Ovary (tissue), 9 donors: Measurements from ENCODE around the gene RASSF8. TPM values are rescaled to one million over a fixed set of nuclear protein-coding genes. Genes with fewer than 3 reads are reported as not detected.

Experiments
- DNase-seq, 5 donors: peaks; one replicate each; pipeline ENCODE4 v3.0.0-alpha.2; 2019 to 2020
- H3K27ac ChIP-seq, 2 donors: fragments of 200-600 bp; one replicate each; pipeline versions ENCODE4 v1.5.1 to v1.8.0; 2019 to 2022
- H3K27me3 ChIP-seq: fragments of 200-600 bp; one replicate; pipeline ENCODE4 v1.8.0; 2022
- H3K36me3 ChIP-seq: fragments of 200-600 bp; sonication (generic); one replicate; pipeline ENCODE4 v1.5.1; 2019
- H3K4me1 ChIP-seq: one replicate; pipeline ENCODE4 v1.8.1; 2013; ENCODE audit warnings: mild to moderate bottlenecking, moderate library complexity; ENCODE audit not compliant: insufficient read depth
- H3K4me3 ChIP-seq: fragments of 200-600 bp; sonication (generic); one replicate; pipeline ENCODE4 v1.5.1; 2017
- H3K9me3 ChIP-seq, 2 donors: fragments of 200-600 bp in 1 of 2; sonication (generic) in 1 of 2; one replicate each; pipeline versions ENCODE4 v1.5.1 to v1.8.1; 2013 to 2019; ENCODE audit warnings: mild to moderate bottlenecking in 1 of 2, moderate library complexity in 1 of 2
- CTCF ChIP-seq, 3 donors: fragments of 450-650 bp in 2 of 3; fragments of 200-600 bp in 1 of 3; IDR thresholded peaks; one replicate each; pipeline versions ENCODE4 v1.5.1 to v1.8.0; 2016 to 2022; ENCODE audit warnings: antibody characterized with exemption in 3 of 3, mild to moderate bottlenecking in 1 of 3
- EP300 ChIP-seq: sonication (generic); formaldehyde crosslinking; IDR thresholded peaks from one replicate; pipeline ENCODE4 v1.6.1; 2017; ENCODE audit warnings: antibody characterized with exemption
- POLR2A ChIP-seq: fragments of 450-650 bp; IDR thresholded peaks from one replicate; pipeline ENCODE4 v1.6.1; 2017; ENCODE audit warnings: antibody characterized with exemption, mild to moderate bottlenecking, moderate library complexity
- WGBS, 3 donors: extraction: QIAGEN DNeasy Blood & Tissue Kit in 1 of 3; methylation state at CpG; one replicate each; pipeline versions ENCODE4 v1.1.5 to v1.1.7; 2013 to 2017; 5-methylcytosine and 5-hydroxymethylcytosine counted together
- intact Hi-C, 4 donors: fragments of 100-400 bp; cut with DNase I; formaldehyde crosslinking; loops; one replicate each; pipeline versions ENCODE4 v1.11.0 to v1.15.1; 2022 to 2023
- polyA plus RNA-seq, 2 donors: library from polyadenylated mRNA; stranded (reverse); fragments of 200-250 nt in 1 of 2; fragments of 350-450 nt in 1 of 2; fragmentation: Illumina TruSeq in 1 of 2; extraction: RNeasy Lipid Tissue Mini Kit (QIAGEN cat#74804) in 1 of 2; gene quantifications; one replicate each; pipeline ENCODE4 v1.2.3, GENCODE V29; 2013 to 2014
- total RNA-seq, 7 donors: library from RNA; depleted of rRNA in 2 of 7; stranded (reverse); fragments of >200 nt in 2 of 7; fragmentation: NEBNext Ultra II Directional in 3 of 7; extraction: Animal tissue kit (Norgen Biotek cat#: 25700) in 3 of 7; gene quantifications; one replicate each; pipeline versions ENCODE4 v1.1.0 to v1.2.4, GENCODE V29; 2016 to 2023
- donor health status: DM: no; HTN: no; CAD: no; lungs with moderate emphysema.
- donor health status: DM: no; HTN: no; CAD: no.
- donor health status: Bipolar disorder and iron deficiency.
- donor health status: DM: yes; HTN: yes; CAD: no.
- donor health status: DM: no; HTN: no; CAD: no.
- donor health status: DM: yes; HTN: yes; CAD: no.

The RASSF8 gene
- total and polyA plus RNA-seq, 9 donors = 16.5 to 134 (median 82.5) TPM

- TF ChIP-seq POLR2A (no peak), EP300 (no peak), CTCF (IDR thresholded peaks at IDR 0.05) (no peak)
These were observed 7.2 kb downstream of the RASSF8 start for GRCh38 chr12:25965682-25966081.

DNA sequence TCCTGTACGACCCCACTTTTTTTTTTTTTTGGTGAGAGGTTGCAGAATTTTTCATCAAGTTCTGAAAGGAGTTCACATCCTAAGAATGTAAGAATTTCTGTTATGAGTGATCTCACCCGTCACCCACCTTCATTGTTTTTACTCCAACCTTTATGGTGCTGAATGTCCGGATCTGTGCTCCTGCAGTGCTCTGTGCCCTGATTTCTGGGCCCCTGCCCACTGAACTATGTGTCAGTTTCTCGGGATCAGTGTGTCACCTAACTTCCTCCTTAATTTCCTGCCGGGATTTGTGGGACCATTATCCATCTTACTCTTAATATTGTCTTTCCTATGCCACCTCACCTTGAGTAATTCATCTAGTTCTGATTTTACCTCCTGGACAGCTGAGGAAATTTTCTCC lies 11.6 kb downstream of the RASSF8 start:
- Histone ChIP-seq H3K4me3 (no peak overlapping the region), H3K27me3 (no peaks in the 10 kb centered on the region), H3K9me3 (no peaks in the 10 kb centered on the region), H3K4me1 (peaks cover 17% of the 10 kb centered on the region), H3K36me3 (no peaks in the 10 kb centered on the region), H3K27ac (no peak overlapping the region)
- TF ChIP-seq EP300 (no peak), CTCF (IDR thresholded peaks at IDR 0.05) (no peak), POLR2A (no peak)
- DNase-seq = no peak
- intact Hi-C loops = no loop called here
- WGBS, 3 donors = 80 to 83% (median 81%) methylated on average over 5 of the region's 5 CpGs

More at GRCh38 chr12:25965682-25966081, 7.2 kb downstream of the RASSF8 start:
- no peak overlapping the region for H3K27ac ChIP-seq
- 94 to 97% (median 95%) methylated on average over 1 of the region's 1 CpG for WGBS, 3 donors
- DNase-seq = no peak
- H3K36me3 ChIP-seq = no peaks in the 10 kb centered on the region
- no peak overlapping the region for H3K4me3 ChIP-seq
- H3K9me3 ChIP-seq = no peaks in the 10 kb centered on the region
- peaks cover 13% of the 10 kb centered on the region for H3K4me1 ChIP-seq
- intact Hi-C loops = loop anchor here in 3 of 4 donors (10.0 kb wide), 1 partner anchor 49 kb away; no protein-coding TSS in a partner anchor
- no peaks in the 10 kb centered on the region for H3K27me3 ChIP-seq

DNA sequence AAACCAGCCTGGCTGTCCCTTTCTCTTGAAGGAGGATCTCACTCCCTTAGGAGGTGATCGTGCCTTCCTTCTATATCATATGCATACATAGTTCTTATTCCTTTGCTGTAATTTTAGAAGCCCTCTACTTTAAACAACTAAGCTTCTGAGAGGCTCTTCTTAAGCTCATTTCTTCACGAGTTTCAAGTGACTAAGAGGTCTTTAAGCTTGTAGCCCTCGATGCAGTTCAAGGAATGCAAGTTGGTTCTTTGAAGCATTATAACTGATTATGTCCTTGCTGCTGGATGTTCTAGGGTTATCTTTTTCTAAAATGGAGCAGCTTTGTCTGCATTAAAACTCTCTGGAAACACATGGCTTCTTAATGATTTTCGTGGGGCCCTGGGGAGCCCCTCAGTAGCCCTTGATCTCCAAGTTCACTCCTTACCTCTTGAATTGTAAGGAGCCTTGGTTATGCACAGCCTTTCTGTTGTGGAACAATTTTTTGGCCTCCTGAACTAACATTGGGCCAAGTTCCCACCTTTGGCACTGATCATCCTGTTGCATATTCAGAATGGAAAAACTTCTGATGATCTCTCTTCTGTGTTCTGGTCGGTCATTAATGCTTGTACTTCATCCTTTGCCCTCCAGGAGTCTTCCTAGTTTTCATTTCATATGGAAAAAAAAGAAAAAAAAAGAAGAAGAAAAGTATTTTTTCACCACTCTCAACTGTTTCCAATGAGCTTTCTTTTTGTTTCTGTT lies 12.6 kb downstream of the RASSF8 start:
- peaks cover 17% of the 10 kb centered on the region for H3K4me1 ChIP-seq
- peak in 1 of 5 donors; percentile 42 for DNase-seq
- H3K4me3 ChIP-seq = no peak overlapping the region
- no peaks in the 10 kb centered on the region for H3K36me3 ChIP-seq
- no peaks in the 10 kb centered on the region for H3K9me3 ChIP-seq
- intact Hi-C loops = no loop called here
- no peaks in the 10 kb centered on the region for H3K27me3 ChIP-seq
- WGBS, 3 donors = 55 to 56% (median 55%) methylated on average over 5 of the region's 5 CpGs
- TF ChIP-seq POLR2A (no peak), CTCF (IDR thresholded peaks at IDR 0.05) (no peak), EP300 (no peak)
- H3K27ac ChIP-seq = no peak overlapping the region

DNA sequence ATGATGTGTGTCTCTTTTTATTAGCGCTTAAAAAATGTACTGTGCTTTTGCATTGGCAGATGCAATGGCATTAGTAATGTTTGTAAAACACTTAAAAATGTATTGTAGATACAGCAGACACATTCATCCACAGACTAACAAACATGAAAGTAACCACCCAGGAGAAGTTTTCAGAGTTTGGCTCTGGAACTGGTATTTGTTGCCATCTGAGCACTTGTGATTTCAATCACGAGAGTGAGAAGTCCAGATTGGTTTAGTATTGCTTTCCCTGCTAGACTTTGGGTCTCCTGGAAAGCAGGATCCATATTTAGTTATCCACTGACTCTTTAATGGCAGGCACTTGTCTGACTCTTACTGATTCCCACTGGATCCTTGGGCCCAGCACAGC lies 13.2 kb downstream of the RASSF8 start:
- DNase-seq = no peak
- H3K4me3 ChIP-seq = no peak overlapping the region
- 25 to 41% (median 28%) methylated on average over 2 of the region's 2 CpGs for WGBS, 3 donors

More for the DNA sequence above, 13.2 kb downstream of the RASSF8 start:
- H3K9me3 ChIP-seq = no peaks in the 10 kb centered on the region
- H3K36me3 ChIP-seq = no peaks in the 10 kb centered on the region
- H3K27ac ChIP-seq = no peak overlapping the region
- intact Hi-C loops = no loop called here
- peaks cover 21% of the 10 kb centered on the region for H3K4me1 ChIP-seq
- H3K27me3 ChIP-seq = no peaks in the 10 kb centered on the region
- no peak for TF ChIP-seq CTCF (IDR thresholded peaks at IDR 0.05)
- no peak for TF ChIP-seq EP300
- TF ChIP-seq POLR2A = no peak
